ENCODE results near the gene CRIP2.

DNA sequence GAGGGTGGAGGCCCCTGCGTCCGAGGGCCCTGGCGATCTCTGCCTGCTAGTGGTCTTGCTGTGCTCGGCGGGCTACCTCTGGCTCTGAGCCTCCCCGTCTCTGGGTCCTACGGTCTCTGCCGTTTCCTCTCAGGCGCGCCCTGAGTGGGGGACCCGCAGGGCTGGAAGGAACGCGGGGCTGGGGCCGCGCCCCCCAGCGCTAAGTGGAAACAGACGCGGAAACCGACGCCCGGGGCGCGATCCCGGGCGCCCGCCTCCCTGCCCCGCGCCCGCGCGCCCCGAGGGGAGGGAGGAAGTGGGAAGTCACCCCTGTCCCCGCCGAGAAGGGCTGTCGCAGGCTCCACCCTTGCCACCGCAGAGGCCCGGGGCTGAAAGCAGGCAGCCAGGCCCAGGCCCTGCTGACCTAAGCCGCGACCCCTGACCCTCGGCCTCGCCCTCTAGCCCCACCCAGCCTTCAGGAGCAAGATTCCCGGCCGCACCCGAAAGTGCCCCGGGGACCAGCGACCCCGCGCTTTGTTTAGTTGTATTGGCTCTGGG lies 12.9 kb downstream of the CRIP2 start:
- TF ChIP-seq CTCF (conservative IDR thresholded peaks at IDR 0.05; ENCODE audit: low read depth, low read length), result no peak
- TF ChIP-seq RAD21 (IDR thresholded peaks at IDR 0.05; ENCODE audit: low read length), result no peak
- TF ChIP-seq POLR2A (IDR thresholded peaks at IDR 0.05; ENCODE audit: low read depth, low read length), result no peak
- TF ChIP-seq MAFK (IDR thresholded peaks at IDR 0.05; ENCODE audit: low read depth, low read length), result no peak
- TF ChIP-seq, protein P1, sequence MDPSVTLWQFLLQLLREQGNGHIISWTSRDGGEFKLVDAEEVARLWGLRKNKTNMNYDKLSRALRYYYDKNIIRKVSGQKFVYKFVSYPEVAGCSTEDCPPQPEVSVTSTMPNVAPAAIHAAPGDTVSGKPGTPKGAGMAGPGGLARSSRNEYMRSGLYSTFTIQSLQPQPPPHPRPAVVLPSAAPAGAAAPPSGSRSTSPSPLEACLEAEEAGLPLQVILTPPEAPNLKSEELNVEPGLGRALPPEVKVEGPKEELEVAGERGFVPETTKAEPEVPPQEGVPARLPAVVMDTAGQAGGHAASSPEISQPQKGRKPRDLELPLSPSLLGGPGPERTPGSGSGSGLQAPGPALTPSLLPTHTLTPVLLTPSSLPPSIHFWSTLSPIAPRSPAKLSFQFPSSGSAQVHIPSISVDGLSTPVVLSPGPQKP (IDR thresholded peaks at IDR 0.05; ENCODE audit: borderline replicate concordance, low read depth, low read length), result no peak
